Measurements from ENCODE around the gene CUL4A. TPM values are rescaled to one million over a fixed set of nuclear protein-coding genes. Genes with fewer than 3 reads are reported as not detected.
A peak's percentile ranks its signal among the peaks of the same experiment; 100 is the strongest.

Gene CUL4A
- total and polyA plus RNA-seq, 2 donors (not counting 3 experiments of a cell fraction or from before 2014, with no cell fraction given) = 37.9 to 80.0 TPM

DNA sequence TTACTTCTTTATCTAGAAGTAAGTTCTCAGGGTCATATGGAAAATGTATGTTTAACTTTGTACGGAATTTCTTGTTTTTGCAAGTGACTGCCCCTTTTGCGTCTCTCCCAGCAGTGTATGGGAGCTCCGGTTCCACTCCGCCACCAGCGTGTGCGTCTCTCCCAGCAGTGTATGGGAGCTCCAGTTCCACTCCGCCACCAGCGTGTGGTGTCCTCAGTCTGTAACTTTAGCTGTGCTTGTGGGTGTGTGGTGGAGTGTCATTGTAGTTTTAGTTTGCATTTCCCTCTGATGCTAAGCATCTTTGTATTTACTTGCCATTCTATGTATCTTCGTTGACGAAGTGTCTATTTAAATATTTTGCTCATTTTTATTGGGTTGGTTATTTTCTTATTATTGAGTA, 2.4 kb downstream of the CUL4A start:
- dilution Hi-C loops (cut with MboI; ENCODE audit: extremely low pct_ligation_motif_present, low sequenced_read_pairs) = no loop called here
- Histone ChIP-seq H3K9me1 (replicated peaks; ENCODE audit: control insufficient read depth, extremely low read depth, insufficient read depth, low read length) (no peaks in the 10 kb centered on the region), H3K27ac (ENCODE audit: insufficient read depth, low read depth, low read length) (no peak overlapping the region), H2AFZ (ENCODE audit: low read depth, low read length) (no peak overlapping the region), H3K79me2 (ENCODE audit: control insufficient read depth, insufficient read depth, low read length) (peaks cover 87% of the 10 kb centered on the region), H3K27me3 (ENCODE audit: control insufficient read depth in 2 of 2, insufficient read depth in 2 of 2, low read length in 2 of 2) (no peaks in the 10 kb centered on the region), H3K4me2 (ENCODE audit: insufficient read depth, low read length) (no peak overlapping the region), H4K20me1 (replicated peaks; ENCODE audit: control insufficient read depth, extremely low read depth, insufficient read depth, low read length) (peaks cover 2% of the 10 kb centered on the region), H3K4me3 (replicated peaks in 1 of 3; ENCODE audit: insufficient read depth in 1 of 3, low read depth in 1 of 3, low read length in 3 of 3) (no peak overlapping the region), H3K9ac (replicated peaks; ENCODE audit: extremely low read depth, insufficient read depth, low read length) (no peak overlapping the region), H3K4me1 (ENCODE audit: control insufficient read depth, extremely low read depth, insufficient read depth, low read length) (peaks cover 20% of the 10 kb centered on the region), H3K9me3 (replicated peaks; ENCODE audit: control insufficient read depth, insufficient read depth, low read length) (no peaks in the 10 kb centered on the region), H3K36me3 (ENCODE audit: control insufficient read depth in 2 of 2, extremely low read depth in 1 of 2, insufficient read depth in 2 of 2, low read length in 2 of 2) (peaks cover 0 to 2% of the 10 kb centered on the region in 2 experiments)
- DNase-seq (ENCODE audit: low read depth, low spot score) = no peak
- intact Hi-C loops (cut with micrococcal nuclease) = no loop called here
- POLR2A ChIA-PET = no interaction called here
- CTCF ChIA-PET = no interaction called here
- FAIRE-seq = no peak
- no TSS peak for BruUV-seq (replicated peaks)
- TF ChIP-seq FOS (IDR thresholded peaks at IDR 0.05; ENCODE audit: borderline replicate concordance, insufficient read depth, low read length) = no peak

DNA sequence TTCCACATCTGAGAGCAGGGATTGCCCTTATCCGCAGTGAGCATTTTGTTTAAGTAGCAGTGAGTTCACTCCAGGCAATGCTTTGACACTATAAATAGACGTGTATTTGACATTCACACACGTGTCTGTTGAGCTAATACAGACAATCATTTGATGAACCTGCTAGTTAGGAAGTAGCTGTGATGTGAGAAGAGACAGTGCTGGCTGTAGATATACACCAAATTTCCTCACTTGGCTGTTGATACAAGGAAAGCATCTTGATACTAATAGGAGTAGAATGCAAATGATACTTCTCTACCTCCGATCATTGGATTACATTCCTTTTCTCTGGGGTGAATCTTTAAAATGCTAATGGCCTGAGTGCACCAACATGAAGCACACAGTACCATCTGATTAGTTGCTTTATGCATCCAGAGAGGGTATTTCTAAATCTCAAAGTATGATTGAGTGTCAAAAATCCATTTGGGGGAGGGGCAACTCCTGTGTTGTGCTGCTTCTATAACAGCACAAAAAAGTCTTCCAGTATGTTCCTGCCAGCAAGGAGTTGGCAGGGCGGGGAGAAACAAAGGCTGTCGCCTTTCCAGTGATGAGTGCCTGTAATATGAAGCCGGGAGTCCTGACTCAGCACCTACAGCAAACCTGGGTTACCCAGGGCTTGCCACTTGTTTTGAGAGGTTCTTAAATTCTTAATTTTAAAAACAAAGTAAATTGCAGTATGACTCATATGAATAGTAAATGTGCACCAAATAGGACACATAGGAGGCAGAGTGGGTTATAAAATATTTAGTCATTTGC, 7.0 kb downstream of the CUL4A start:
- peaks cover 6% of the 10 kb centered on the region for H4K20me1 ChIP-seq (replicated peaks; ENCODE audit: control insufficient read depth, extremely low read depth, insufficient read depth, low read length)
- peaks cover 96% of the 10 kb centered on the region for H3K79me2 ChIP-seq (ENCODE audit: control insufficient read depth, insufficient read depth, low read length)
- peaks cover 6 to 10% of the 10 kb centered on the region in 2 experiments for H3K36me3 ChIP-seq (ENCODE audit: control insufficient read depth in 2 of 2, extremely low read depth in 1 of 2, insufficient read depth in 2 of 2, low read length in 2 of 2)
- no peak overlapping the region for H2AFZ ChIP-seq (ENCODE audit: low read depth, low read length)
- no peak overlapping the region for H3K4me3 ChIP-seq (replicated peaks in 1 of 3; ENCODE audit: insufficient read depth in 1 of 3, low read depth in 1 of 3, low read length in 3 of 3)
- TF ChIP-seq GATA2 (IDR thresholded peaks at IDR 0.05; ENCODE audit: insufficient read depth, insufficient read length, low read depth, low read length) = no peak
- no peak for TF ChIP-seq MYC (IDR thresholded peaks at IDR 0.05; ENCODE audit: low read depth, low read length)
- no peak for TF ChIP-seq POLR2AphosphoS5 (IDR thresholded peaks at IDR 0.05; ENCODE audit: insufficient read depth, low read depth, low read length)
- TF ChIP-seq FOS (IDR thresholded peaks at IDR 0.05; ENCODE audit: borderline replicate concordance, insufficient read depth, low read length) = no peak
- TF ChIP-seq JUN (IDR thresholded peaks at IDR 0.05; ENCODE audit: borderline replicate concordance, insufficient read depth, insufficient read length, low read depth) = no peak
- TF ChIP-seq EZH2 (IDR thresholded peaks at IDR 0.05; ENCODE audit: borderline replicate concordance, low read depth, low read length, severe bottlenecking) = no peak
- TF ChIP-seq, protein P1, sequence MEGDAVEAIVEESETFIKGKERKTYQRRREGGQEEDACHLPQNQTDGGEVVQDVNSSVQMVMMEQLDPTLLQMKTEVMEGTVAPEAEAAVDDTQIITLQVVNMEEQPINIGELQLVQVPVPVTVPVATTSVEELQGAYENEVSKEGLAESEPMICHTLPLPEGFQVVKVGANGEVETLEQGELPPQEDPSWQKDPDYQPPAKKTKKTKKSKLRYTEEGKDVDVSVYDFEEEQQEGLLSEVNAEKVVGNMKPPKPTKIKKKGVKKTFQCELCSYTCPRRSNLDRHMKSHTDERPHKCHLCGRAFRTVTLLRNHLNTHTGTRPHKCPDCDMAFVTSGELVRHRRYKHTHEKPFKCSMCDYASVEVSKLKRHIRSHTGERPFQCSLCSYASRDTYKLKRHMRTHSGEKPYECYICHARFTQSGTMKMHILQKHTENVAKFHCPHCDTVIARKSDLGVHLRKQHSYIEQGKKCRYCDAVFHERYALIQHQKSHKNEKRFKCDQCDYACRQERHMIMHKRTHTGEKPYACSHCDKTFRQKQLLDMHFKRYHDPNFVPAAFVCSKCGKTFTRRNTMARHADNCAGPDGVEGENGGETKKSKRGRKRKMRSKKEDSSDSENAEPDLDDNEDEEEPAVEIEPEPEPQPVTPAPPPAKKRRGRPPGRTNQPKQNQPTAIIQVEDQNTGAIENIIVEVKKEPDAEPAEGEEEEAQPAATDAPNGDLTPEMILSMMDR (IDR thresholded peaks at IDR 0.05; ENCODE audit: extremely low read depth in 1 of 2, insufficient read depth in 1 of 2, low read depth in 1 of 2, low read length in 2 of 2) = no peak
- no peak for TF ChIP-seq POLR2A (IDR thresholded peaks at IDR 0.05; ENCODE audit: low read depth, low read length)
- intact Hi-C loops (cut with micrococcal nuclease) (no loop called here), dilution Hi-C loops (cut with MboI; ENCODE audit: extremely low pct_ligation_motif_present, low sequenced_read_pairs) (no loop called here)
- CTCF ChIA-PET = no interaction called here
- BruUV-seq (replicated peaks) = no TSS peak
- H3K27me3 ChIP-seq (ENCODE audit: control insufficient read depth in 2 of 2, insufficient read depth in 2 of 2, low read length in 2 of 2) = no peaks in the 10 kb centered on the region
- DNase-seq (ENCODE audit: low read depth, low spot score) = peak; percentile 53
- H3K9me1 ChIP-seq (replicated peaks; ENCODE audit: control insufficient read depth, extremely low read depth, insufficient read depth, low read length) = no peaks in the 10 kb centered on the region
- H3K9me3 ChIP-seq (replicated peaks; ENCODE audit: control insufficient read depth, insufficient read depth, low read length) = no peaks in the 10 kb centered on the region
- H3K27ac ChIP-seq (ENCODE audit: insufficient read depth, low read depth, low read length) = no peak overlapping the region
- H3K4me1 ChIP-seq (ENCODE audit: control insufficient read depth, extremely low read depth, insufficient read depth, low read length) = peaks cover 3% of the 10 kb centered on the region
- no peak overlapping the region for H3K9ac ChIP-seq (replicated peaks; ENCODE audit: extremely low read depth, insufficient read depth, low read length)
- FAIRE-seq = peak; percentile 58
- no peak overlapping the region for H3K4me2 ChIP-seq (ENCODE audit: insufficient read depth, low read length)
- POLR2A ChIA-PET = no interaction called here

Data from endothelial cell of umbilical vein (primary cell).